CD1c-positive myeloid dendritic cell (primary cell): ENCODE measurements around the gene HHLA2.

Experiments
- DNase-seq: peaks from one replicate; pipeline ENCODE4 v3.0.0-alpha.2; 2016; ENCODE audit errors: extremely low spot score

The HHLA2 gene

DNA sequence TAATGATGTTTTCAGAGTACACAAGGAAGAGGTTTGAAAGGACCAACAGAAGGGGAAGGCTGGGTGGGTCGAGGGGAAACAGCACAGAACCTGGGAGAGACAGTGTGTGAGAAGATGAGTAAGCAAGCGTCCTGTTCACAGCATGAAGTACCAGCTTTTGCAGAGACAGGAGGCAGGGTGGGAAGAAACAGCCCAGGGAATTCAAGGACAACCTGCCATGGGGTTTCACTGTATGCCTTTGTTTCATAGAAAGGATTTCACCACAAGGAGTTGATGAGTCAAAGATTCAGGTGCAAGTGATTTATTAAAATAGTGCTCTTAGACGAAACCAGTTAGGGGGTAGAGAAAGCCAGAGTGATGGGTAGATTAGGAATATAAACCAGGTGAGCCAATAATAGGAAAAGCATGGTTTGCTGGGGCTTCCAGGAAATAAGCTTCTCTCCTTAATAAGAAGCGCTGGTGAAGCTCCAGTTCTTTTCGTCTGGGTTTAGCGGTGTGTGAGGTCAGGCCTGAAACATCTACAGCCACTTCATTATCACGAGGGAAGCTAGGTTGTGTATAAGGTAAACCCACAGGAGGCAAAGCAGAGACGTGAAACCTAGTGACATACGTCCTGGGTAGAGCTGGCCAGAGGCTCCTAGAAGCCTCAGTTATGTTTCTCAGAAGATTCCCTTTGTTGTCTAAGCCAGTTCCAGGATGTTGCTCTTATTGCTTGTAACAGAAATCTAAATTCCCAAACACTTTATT lies 3.9 kb downstream of the HHLA2 start:
- DNase-seq, result no peak

DNA sequence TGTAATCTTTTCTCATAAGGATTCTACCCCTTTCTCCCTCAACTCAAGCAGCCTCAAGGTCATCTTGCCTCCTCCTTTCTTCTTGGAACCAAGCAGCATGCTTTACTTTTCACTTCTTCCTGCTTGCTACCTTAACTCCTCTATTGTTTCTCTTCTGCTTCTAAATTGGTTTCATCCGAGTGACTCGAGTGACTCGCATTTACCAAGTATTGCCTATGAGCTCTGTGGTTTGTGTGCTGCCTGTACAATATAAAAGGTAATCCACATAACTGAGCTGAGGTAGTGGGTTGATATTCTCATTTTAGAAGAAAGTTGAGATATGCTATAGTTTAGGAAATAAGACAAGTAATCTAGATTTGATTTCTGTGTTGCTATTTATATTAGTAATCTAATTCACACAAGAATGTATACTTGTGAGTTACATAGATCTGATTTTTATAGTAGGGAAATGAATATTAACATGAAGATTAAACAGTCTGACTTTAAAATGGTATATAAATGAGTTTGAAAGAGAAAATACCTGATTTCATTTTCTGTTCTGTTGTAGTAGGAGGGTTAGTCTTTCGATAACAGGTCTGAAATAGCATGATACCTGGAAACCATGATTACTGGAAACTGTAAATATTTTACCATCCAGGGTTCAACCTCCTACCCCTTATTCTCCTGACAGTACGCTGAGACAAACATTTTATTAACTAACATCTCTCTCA lies 5.5 kb downstream of the HHLA2 start:
- no peak for DNase-seq

DNA sequence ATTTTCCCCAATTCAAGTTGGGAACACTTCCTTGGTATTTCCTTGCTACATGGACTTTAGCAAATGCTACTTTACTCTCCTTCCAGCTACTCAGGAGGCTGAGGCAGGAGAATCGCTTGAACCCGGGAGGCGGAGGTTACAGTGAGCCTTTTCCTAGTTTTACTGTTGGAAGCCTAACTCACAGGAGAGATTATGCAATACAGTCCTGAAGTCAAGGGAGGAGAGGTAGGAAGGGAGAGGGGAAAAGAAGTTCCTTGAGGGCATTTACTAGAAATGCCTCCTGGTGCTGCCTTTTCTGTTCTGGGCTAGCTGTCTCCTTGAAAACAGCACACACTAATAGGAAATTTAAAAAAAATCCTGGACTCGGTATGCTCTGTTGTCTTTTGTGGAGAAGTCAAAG lies 6.2 kb downstream of the HHLA2 start:
- no peak for DNase-seq

DNA sequence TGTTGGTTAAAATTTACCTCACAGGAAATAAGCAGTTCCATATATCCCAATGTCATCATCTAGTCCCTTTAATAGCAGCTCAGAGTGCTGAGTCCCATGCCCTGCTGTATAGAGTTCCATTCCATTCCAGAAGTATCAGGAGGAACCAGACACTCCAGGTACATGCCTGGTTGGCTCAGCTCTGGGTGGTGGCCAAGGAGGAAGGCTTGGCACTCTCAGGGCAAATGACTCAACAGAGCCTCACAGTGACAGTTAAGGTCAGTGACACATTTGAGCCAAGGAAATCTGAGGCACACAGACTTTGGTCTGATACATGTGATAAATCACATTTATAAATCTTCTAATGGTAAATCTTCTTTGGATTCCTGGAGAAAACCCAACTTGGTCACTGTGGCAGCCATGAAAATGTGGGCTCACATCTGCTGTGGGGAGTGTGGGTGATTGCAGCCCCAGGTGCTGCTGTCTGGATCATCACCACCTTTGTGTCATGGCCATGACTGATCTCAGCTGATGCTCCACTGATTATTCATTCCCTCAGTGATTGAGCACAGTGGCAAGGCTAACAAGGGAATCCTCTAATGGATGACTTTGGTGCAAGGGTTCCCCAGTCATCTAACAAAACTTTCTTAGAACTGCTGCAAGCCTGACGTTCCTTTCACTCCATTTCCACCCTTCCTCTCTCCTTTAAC lies 9.3 kb downstream of the HHLA2 start:
- DNase-seq, result no peak

DNA sequence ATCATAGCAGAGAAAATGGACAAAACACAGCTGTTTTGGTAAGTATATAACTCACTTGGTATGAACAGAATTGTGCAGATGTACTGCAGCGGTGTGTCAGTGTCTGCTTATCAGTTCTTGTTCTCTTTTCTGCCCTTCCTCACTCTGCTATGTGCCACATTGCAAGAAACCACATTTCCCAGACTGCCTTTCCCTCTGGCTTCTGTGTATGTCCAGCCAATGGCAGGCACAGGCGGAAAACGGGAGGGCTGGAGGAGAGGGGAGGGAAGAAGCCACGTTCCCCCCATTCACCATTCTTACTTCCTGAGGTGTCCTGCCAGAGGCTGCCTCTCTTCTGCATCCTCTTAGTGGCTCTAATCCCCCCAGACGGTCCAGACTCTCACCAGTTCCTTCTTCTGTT lies 15.4 kb downstream of the HHLA2 start:
- DNase-seq, result no peak

DNA sequence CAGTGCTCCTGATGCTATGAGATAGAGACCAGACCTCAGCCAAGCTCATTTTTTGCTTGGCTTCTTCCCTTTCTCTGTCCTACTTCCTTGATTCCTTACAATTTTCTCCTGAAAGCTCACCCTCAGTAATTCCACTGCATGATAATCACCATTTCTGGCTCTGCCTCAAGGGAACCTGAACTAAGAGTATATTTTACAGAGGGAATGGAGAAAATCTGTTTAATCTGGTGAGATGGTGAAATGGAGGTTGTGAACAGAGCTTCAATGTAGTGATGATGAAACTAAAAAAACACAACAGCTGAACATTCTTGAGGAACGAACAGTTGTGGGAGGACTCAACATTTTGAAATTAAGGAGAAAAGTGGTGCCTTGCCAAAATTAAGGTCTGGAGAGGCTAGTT lies 16.3 kb downstream of the HHLA2 start:
- no peak for DNase-seq

DNA sequence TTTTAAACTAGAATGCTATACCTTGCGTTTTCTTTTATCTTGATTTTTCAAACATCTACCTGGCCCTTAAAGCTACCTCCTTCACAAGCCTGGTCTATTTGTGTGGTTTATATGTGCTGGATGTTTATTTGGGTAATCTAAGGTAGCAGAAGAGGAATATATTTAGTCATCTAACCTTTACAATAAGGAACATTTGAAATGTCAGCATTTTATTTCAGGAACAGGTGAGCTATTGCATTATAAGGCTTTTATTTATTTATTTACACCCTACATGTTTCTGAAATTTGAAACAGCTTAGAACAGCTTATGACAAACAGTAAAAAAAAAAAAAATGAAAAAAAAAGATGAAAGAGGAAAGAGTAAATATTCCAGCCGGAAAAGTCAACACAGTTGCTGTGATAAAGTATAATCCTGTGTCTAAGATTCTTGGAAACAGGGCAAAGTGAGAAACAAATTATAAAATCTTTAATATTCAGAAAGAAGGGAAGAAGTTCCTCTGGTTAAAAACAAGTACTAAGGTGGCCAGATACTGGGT lies 19.5 kb downstream of the HHLA2 start:
- no peak for DNase-seq

DNA sequence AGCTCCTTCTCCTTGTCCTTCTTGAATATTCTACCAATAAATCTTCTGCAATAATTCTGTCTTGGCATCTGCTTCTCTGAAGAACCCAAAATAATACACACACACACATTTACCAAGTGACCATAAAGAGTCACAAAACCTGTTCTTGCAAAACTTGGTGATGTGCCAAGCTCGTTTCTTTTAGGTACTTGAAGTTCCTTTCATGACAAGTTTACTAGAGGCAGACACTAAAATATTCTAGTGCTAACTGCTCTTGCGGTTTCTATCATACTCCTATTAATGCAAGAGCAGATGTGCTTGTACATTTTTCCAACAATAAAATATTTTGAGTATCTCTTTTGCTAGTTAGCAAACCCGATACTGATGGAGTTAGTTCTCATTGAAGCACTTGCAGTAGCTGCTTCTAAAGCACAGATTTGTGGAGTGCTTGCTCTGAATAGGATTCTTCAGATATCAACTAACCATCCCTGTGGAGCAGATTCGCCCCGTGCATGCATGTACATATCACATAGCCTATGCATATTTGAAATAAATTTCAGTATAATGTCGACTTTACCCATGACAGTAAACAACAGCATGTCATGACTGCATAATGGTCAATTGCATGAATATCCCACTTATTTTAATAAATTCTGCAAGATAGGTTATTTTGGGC lies 23.2 kb downstream of the HHLA2 start:
- DNase-seq, result no peak

DNA sequence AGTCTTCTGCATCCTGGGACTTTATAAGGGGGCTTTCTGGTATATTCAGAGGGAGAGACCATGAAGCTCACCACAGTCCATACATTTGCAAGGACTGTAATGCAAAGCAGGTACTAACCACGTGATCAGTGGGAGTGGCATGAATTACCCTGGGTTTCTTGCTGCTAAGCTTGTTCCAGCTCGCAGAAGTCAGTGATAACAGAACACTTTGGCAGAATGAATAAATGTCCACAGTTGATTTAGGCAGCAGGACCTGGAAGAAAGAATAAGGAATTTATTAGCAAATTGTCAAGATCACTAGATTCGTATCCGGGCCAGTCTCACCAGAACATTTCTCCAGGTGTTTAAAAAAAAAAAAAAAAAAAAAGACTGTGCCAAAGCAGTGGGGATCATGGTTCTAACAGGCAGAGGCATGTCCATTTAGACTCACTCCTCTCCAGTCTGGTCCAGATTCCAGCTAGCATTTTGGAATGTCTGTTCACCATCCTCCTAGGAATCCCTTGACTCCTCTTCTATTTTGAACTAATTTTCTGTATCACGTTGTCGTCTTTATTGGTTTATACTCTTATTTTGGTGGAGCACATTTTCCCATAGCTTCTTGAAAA lies 24.5 kb downstream of the HHLA2 start:
- DNase-seq, result no peak

DNA sequence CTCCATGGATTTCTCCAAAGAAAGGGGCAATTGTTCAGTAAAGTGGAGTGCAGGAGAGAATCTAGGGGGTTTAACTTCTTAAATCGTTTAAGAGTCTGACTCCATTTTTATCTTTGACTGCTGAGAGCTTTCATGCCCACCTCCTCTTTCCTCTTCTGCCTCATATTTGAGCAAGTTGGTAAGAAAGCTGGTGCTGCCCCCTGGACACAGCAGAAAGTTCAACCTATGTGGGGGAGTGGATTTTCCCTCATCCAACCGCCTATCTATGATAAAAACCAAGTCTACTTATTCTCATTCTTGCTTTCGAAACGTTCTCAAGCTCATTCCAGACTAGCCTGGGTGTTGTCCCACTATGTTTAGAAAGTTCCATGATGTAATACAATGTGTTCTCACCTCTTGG lies 26.0 kb downstream of the HHLA2 start:
- DNase-seq, result no peak

DNA sequence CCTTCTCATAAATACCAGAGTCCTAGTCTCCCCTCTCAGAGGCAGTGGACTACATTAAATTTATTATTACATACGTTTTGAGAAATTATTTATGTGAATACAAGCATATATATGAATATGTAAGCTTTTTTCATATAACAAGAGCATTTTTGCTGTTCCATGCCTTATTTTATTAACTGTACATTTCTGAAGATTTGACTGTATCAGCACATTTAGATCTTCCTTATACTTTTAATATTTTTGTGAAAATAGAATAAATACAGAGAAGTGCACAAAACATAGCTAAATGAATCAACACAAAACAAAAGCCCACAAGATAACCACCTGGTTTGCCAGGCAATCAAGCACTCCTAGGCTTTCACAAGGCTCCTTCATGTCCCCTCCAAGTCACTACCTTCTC lies 27.8 kb downstream of the HHLA2 start:
- no peak for DNase-seq

DNA sequence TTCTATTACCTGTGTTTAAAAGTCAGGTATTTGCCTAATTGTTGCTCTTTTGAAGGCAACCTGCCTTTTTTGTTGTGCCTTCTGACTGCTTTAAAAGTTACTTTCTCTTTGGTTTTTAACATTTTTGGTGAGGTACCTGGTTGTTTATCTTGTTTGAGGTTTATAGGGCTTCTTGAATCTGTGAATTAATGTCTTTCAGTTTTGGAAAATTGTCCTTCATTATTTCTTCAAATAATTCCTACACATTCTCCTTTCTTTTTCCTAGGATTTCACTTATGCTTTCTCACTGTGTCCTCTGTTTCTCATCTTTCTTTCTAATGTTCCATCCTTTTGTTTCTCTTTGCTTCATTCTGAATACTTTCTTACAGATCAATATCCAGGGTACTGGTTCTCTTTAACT lies 30.8 kb downstream of the HHLA2 start:
- no peak for DNase-seq

DNA sequence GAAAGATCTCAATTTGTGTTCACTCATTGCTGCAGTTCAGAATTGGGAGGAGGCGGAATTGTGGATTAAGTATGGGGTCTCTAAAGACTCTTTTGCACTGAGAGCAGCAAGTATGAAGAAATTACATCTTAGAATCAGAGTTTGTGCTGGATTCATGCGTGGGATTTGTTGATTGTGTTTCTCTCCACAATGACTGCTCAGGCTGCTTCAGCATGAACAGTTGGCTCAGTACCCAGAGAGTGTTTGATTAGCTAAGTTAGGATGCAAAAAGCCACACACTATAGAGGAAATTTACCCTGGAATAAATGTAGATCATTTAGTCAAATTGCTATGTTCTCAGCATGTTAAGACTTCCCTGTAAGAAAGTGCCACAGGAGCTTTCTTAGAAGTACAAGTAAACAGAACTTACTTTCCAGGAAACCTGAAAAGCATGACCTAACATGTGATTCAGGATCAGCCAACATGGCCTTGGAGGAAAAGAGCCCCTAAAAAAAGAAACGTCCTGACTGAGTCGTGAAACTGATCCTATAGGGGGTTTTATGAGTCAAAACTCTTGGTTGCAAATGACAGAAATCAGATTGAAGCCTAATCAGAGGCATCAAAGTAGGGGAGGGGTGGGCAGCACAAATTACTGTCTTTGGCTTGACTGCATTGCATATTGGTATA lies 32.6 kb downstream of the HHLA2 start:
- DNase-seq, result no peak

DNA sequence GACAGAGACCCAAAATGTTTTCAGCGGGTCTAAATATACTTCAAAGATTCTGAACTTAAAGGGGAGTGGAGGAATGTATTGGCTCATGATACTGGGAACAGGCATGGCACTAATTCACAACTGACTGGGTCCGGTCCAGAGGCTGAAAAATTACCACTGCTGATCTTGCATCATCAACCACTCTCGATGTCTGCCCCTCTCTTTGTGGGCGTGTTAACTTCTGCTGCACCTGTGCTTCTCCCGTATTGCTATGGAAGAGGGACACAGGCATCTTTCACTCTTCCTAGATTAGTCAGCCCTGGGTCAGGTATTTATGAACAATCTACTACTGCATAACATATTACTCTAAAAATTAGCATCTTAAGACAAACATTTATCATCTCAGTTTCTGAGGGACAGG lies 33.2 kb downstream of the HHLA2 start:
- DNase-seq, result no peak

DNA sequence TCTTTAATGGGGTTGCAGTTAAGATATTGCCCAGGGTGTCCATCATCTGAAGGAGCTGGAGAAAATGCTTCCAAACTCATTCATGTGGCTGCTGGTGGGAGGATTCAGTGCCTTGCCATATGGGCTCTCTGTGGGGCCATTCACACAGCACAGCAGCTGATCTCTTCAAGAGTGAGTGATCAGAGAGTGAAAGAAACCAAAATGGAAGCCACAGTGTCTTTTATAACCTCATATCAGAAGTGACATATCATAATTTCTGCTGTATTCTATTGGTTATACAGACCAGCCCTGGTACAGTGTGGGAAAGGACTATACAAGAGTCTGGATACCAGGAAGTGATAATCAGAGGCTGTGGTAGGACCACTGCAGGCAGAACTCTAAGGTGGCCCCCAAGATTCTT lies 33.6 kb downstream of the HHLA2 start:
- DNase-seq, result no peak

DNA sequence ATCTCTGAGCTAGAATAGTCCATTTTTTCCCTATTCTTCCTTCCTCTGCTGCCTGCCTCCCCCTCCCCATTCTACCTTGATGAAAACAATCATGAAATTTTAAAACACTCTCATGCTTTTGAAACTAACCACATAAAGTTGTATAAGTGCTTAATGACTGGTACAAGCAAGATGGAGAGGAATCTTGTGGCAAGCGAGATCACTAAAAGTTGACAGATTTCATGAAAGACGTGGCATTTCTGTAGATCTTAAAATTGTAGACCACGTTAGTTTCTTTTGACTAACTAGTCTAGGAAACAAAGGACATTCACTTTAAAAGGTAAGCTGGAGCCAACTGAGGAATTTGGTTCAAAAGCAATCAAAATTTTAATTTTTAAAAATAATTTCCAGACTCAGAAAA lies 35.4 kb downstream of the HHLA2 start:
- DNase-seq, result no peak

DNA sequence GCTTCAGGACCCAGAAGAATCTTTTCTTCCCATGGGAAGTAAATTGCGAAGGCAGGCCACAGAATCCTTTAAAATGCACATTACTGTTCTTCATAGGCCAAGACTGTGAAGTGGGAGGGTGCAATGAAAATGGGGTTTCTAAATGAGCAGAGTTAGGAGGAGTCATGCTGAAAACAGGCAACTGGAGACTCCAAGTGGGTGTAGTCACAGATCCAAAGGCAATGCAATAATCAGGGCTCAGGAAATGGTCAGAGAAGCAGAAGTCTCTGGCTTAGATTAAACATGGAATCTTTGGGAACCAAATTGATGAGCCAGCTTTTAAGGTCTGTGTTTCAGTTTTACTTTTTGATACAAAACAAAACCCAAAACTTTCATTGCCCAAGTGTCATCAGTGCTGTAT lies 37.6 kb downstream of the HHLA2 start:
- DNase-seq, result no peak

DNA sequence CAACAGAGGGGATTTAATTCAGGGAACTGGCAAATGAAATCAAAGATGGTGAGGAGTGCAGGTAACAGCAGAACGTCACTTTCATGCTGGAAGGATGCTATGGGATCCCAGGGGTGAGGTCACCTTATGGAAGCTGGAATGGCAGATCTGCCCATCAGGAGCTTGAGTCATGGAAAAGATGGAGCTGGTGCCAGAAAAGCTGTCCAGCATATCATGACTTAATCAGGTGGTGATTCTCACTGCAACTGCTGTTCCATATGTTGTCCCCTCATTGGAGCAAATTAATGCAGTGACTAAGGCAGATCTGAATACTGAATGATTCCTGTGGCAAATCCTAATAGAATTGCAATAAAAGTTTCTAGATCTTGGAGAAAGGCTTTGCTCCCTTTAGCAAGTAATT lies 38.4 kb downstream of the HHLA2 start:
- DNase-seq, result no peak

DNA sequence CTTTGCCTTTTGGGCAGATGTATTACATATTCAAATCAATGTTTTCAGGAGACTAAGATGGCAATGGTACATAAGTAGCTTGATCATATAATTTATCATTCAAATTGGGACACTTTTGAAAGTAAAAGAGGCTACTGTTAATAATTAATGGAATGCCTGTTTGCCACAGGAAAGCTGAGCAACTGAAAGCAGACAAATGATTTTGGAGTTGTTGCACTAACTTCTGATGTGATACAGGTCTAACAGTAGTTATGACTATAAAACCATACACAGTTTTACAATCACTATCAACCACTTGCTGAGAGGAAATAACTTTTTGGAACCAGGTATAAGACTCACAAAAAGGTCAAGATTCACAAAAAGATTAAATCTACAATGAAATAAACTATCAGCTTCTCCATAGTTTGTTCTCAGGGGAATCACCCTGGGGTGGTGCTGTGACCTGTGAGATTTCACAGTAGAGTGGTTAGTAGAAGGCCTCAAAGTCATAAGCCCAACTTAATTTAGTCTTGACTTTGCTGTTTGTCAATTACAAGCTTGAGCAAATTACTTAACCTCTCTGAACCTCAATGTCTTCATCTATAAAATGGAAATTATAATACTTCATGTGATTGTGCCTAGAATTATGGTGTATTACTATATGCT lies 42.7 kb downstream of the HHLA2 start:
- DNase-seq, result no peak

DNA sequence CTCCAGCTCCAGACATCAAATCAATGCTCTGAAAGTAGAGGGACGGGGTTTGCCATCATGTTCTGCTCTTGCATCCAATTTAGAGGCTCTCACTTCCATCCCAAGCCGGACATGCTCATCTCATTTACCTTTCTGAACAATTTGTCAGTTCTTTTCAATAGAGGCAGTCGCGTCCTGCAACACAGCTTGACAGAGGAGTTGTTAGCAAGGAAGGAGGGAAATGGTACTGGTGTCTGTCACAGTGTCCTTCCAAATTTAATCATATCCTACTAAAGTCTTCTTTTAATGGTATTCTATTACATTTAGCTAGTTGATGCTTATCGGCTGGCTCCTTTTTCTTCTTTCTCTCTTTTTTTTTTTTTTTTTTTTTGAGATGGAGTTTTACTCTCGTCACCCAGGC lies 45.6 kb downstream of the HHLA2 start:
- no peak for DNase-seq
